GM12878 (cell line): ENCODE results near the gene APPBP2. TPM values are rescaled to one million over a fixed set of nuclear protein-coding genes. Genes with fewer than 3 reads are reported as not detected.

Experiments
- ATAC-seq: fragments of 200-7000 bp; cut with Tn5 transposase; 3 replicates; pipeline ENCODE4 v1.9.1; 2020; ENCODE audit warnings: mild to moderate bottlenecking, moderate library complexity
- BruUV-seq: library from RNA; stranded (reverse); fragments of 400-500 nt; replicated peaks from 2 replicates; lab custom pipeline; 2021; lab: Mats Ljungman, UMichigan
- CTCF ChIA-PET: fragments of 300-600 bp; sonication (Branson Sonifier 250); formaldehyde crosslinking; extraction: SDS; loops from one replicate; lab custom pipeline; 2021; ENCODE audit warnings: inconsistent platforms; lab: Yijun Ruan, JAX
- POLR2A ChIA-PET: fragments of 350-600 bp; formaldehyde crosslinking; extraction: SDS; loops from one replicate; lab custom pipeline; 2021; ENCODE audit warnings: inconsistent platforms; lab: Charles Lee
- RAD21 ChIA-PET: fragments of 300-600 bp; sonication (Branson Sonifier 250); formaldehyde crosslinking; loops from one replicate; lab custom pipeline; 2023; ENCODE audit warnings: antibody characterized with exemption; ENCODE audit not compliant: unreplicated experiment; lab: Charles Lee
- SMC1A ChIA-PET: fragments of 300-600 bp; sonication (Branson Sonifier 250); formaldehyde crosslinking; loops from one replicate; lab custom pipeline; 2023; ENCODE audit not compliant: unreplicated experiment, uncharacterized antibody; lab: Charles Lee
- DNase-seq: peaks from one replicate; pipeline ENCODE4 v3.0.0-alpha.2; 2011; ENCODE audit warnings: low read depth, low spot score
- FAIRE-seq: peaks from 3 replicates; lab custom pipeline; 2011; peaks lifted over from hg19 to GRCh38; lab: Jason Lieb, UNC
- H2AFZ ChIP-seq: 2 replicates; pipeline ENCODE4 v1.6.0; 2011; ENCODE audit warnings: low read depth, low read length, control low read depth; ENCODE audit not compliant: control insufficient read depth
- H3K27ac ChIP-seq: 2 replicates; pipeline ENCODE4 v1.5.1; 2011; ENCODE audit warnings: control low read depth; ENCODE audit not compliant: control insufficient read depth, insufficient read depth
- H3K27me3 ChIP-seq, 2 experiments: replicated peaks in 1 of 2; 2 replicates each; pipeline versions ENCODE4 v1.6.0 to v1.6.1; 2011; ENCODE audit warnings: low read length in 1 of 2; ENCODE audit not compliant: control insufficient read depth in 2 of 2, insufficient read depth in 2 of 2
- H3K36me3 ChIP-seq, 2 experiments: 2 replicates each; pipeline ENCODE4 v1.5.1; 2011; ENCODE audit warnings: low read length in 1 of 2; ENCODE audit not compliant: control insufficient read depth in 2 of 2, insufficient read depth in 2 of 2
- H3K4me1 ChIP-seq: 2 replicates; pipeline ENCODE4 v1.6.1; 2011; ENCODE audit warnings: mild to moderate bottlenecking, low read length, moderate library complexity, mixed read lengths; ENCODE audit not compliant: control insufficient read depth, insufficient read depth
- H3K4me2 ChIP-seq: 2 replicates; pipeline ENCODE4 v1.6.0; 2011; ENCODE audit warnings: control low read depth; ENCODE audit not compliant: control insufficient read depth, insufficient read depth
- H3K4me3 ChIP-seq: fragments of 200-600 bp; sonication (generic); 2 replicates; pipeline ENCODE4 v1.5.1; 2016
- H3K79me2 ChIP-seq: 2 replicates; pipeline ENCODE4 v1.6.0; 2011; ENCODE audit warnings: low read length; ENCODE audit not compliant: control insufficient read depth, insufficient read depth
- H3K9ac ChIP-seq: 2 replicates; pipeline ENCODE4 v1.8.0; 2011; ENCODE audit warnings: low read length, control low read depth, mixed read lengths; ENCODE audit not compliant: control insufficient read depth, insufficient read depth
- H3K9me3 ChIP-seq: replicated peaks from 3 replicates; pipeline ENCODE4 v1.5.1; 2011; ENCODE audit warnings: mild to moderate bottlenecking, low read length; ENCODE audit not compliant: control insufficient read depth, insufficient read depth
- H4K20me1 ChIP-seq: 2 replicates; pipeline ENCODE4 v1.6.0; 2011; ENCODE audit not compliant: control insufficient read depth, insufficient read depth
- BMI1 ChIP-seq: fragments of 450-650 bp; IDR thresholded peaks from 2 replicates; pipeline ENCODE4 v1.6.1; 2016; ENCODE audit warnings: mild to moderate bottlenecking, moderate library complexity, borderline replicate concordance
- EED ChIP-seq: sonication (generic); IDR thresholded peaks from 2 replicates; pipeline ENCODE4 v1.6.1; 2016; ENCODE audit warnings: antibody characterized with exemption, low read depth
- EGR1 ChIP-seq, 2 experiments: IDR thresholded peaks; 1 replicate in 1 of 2; 2 replicates in 1 of 2; pipeline ENCODE4 v1.6.1; 2011 to 2012; ENCODE audit warnings: low read depth in 2 of 2, low read length in 2 of 2, borderline replicate concordance in 1 of 2, mild to moderate bottlenecking in 1 of 2, moderate library complexity in 1 of 2
- HDGF ChIP-seq: fragments of 450-650 bp; IDR thresholded peaks from 2 replicates; pipeline ENCODE4 v1.6.1; 2016; ENCODE audit warnings: antibody characterized with exemption
- IRF4 ChIP-seq: IDR thresholded peaks from 2 replicates; pipeline ENCODE4 v1.6.1; 2011; ENCODE audit warnings: low read depth, low read length
- LARP7 ChIP-seq: fragments of 450-650 bp; IDR thresholded peaks from 2 replicates; pipeline ENCODE4 v1.6.1; 2017; ENCODE audit warnings: mild to moderate bottlenecking
- NR2F1 ChIP-seq: fragments of 450-650 bp; conservative IDR thresholded peaks from 2 replicates; pipeline ENCODE4 v1.6.1; 2017; ENCODE audit warnings: mild to moderate bottlenecking
- RAD51 ChIP-seq: fragments of 450-650 bp; IDR thresholded peaks from 2 replicates; pipeline ENCODE4 v1.6.1; 2016; ENCODE audit warnings: moderate library complexity, mild to moderate bottlenecking, inconsistent platforms
- STAT1 ChIP-seq: fragments of 450-650 bp; conservative IDR thresholded peaks from 2 replicates; pipeline ENCODE4 v1.6.1; 2014; ENCODE audit warnings: antibody characterized with exemption, mild to moderate bottlenecking
- WGBS: methylation state at CpG from one replicate; pipeline ENCODE4 v1.1.6; 2016; ENCODE audit warnings: low lambda C conversion rate; ENCODE audit not compliant: insufficient replicate concordance, insufficient coverage; ENCODE audit errors: missing lambda C conversion rate; 5-methylcytosine and 5-hydroxymethylcytosine counted together
- in situ Hi-C: fragments of 300-500 bp; cut with MboI; formaldehyde crosslinking; loops from 9 replicates; pipeline ENCODE4 v1.14.3; 2018; ENCODE audit warnings: mixed read lengths
- intact Hi-C: fragments of 100-400 bp; cut with micrococcal nuclease; formaldehyde crosslinking; loops from one replicate; pipeline ENCODE4 v1.14.2; 2022; ENCODE audit not compliant: unreplicated experiment
- polyA plus RNA-seq, 11 experiments: library from polyadenylated mRNA; depleted of rRNA in 4 of 11; unstranded in 6 of 11; stranded (reverse) in 5 of 11; fragments of >200 nt; fragmentation: Nextera tagmentation in 4 of 11; fragmentation: Illumina TruSeq in 1 of 11; extraction: Ambion mirVana in 4 of 11; extraction: Trizol in 1 of 11; gene quantifications; 1 replicate in 1 of 11; 2 replicates in 10 of 11; pipeline versions ENCODE4 v1.2.1 to v1.2.3, GENCODE V29; 2011 to 2016; ENCODE audit warnings: inconsistent platforms in 2 of 11, missing spikeins in 2 of 11, low read depth in 1 of 11
- total RNA-seq, 4 experiments: library from RNA; depleted of rRNA in 3 of 4; stranded (reverse); fragments of >200 nt in 3 of 4; fragmentation: Illumina TruSeq in 1 of 4; extraction: Trizol in 1 of 4; gene quantifications; 2 replicates each; pipeline versions ENCODE4 v1.2.1 to v1.2.3, GENCODE V29; 2013 to 2021

The APPBP2 gene
- total and polyA plus RNA-seq, 10 of the 15 experiments (the other 5 are each of a cell fraction or from before 2014, with no cell fraction given): 4.3 to 30.8 (median 13.1) TPM

GRCh38 chr17:60545465-60546191 is 19.6 kb upstream of the APPBP2 start (continued):
- TF ChIP-seq EGR1 (IDR thresholded peaks at IDR 0.05; ENCODE audit: borderline replicate concordance in 1 of 2, low read depth in 2 of 2, low read length in 2 of 2): no peak
- TF ChIP-seq EED: no peak
- TF ChIP-seq HDGF: no peak
- TF ChIP-seq IRF4: no peak
- TF ChIP-seq BMI1: no peak
- TF ChIP-seq LARP7: no peak
- TF ChIP-seq NR2F1: no peak

GRCh38 chr17:60542071-60542470 is 16.0 kb upstream of the APPBP2 start:
- no peak overlapping the region for H3K27ac ChIP-seq
- no peak overlapping the region for H3K4me3 ChIP-seq
- no peak overlapping the region for H3K4me2 ChIP-seq
- no peak for FAIRE-seq
- no peaks in the 10 kb centered on the region for H3K4me1 ChIP-seq
- no peak for DNase-seq
- ChIA-PET SMC1A (no interaction called here), POLR2A (no interaction called here)
- WGBS: 91% methylated on average over 4 of the region's 4 CpGs
- in situ Hi-C loops: no loop called here
- H3K79me2 ChIP-seq: no peaks in the 10 kb centered on the region
- BruUV-seq: no TSS peak
- no peaks in the 10 kb centered on the region for H3K36me3 ChIP-seq
- H3K9ac ChIP-seq: no peak overlapping the region
- TF ChIP-seq STAT1 (no peak), RAD51 (no peak)
- TF ChIP-seq, all 136 proteins: peak for 0
- intact Hi-C loops: no loop called here
- no peak for ATAC-seq
- ChIA-PET RAD21 (no interaction called here), CTCF (no interaction called here)
- H4K20me1 ChIP-seq: no peaks in the 10 kb centered on the region
- H3K27me3 ChIP-seq: no peaks in the 10 kb centered on the region
- no peak overlapping the region for H2AFZ ChIP-seq
- H3K9me3 ChIP-seq: no peaks in the 10 kb centered on the region
